IPS DF 6.9 (cell line): ENCODE data around the gene CCDC81.

ENCODE experiments used
- DNase-seq: peaks from one replicate; pipeline ENCODE4 v3.0.0-alpha.2; 2013; ENCODE audit warnings: low read depth, low spot score
- H3K27ac ChIP-seq: one replicate; pipeline ENCODE4 v1.5.1; 2013; ENCODE audit warnings: low read length, control low read depth
- H3K27me3 ChIP-seq: 2 replicates; pipeline ENCODE4 v1.6.1; 2013; ENCODE audit warnings: mild to moderate bottlenecking, low read length; ENCODE audit not compliant: control insufficient read depth, insufficient read depth
- H3K36me3 ChIP-seq: 2 replicates; pipeline ENCODE4 v1.6.1; 2013; ENCODE audit warnings: low read length; ENCODE audit not compliant: control insufficient read depth, insufficient read depth
- H3K4me1 ChIP-seq: 2 replicates; pipeline ENCODE4 v1.6.1; 2013; ENCODE audit warnings: low read length; ENCODE audit not compliant: control insufficient read depth, insufficient read depth
- H3K4me3 ChIP-seq: 2 replicates; pipeline ENCODE4 v1.5.1; 2013; ENCODE audit warnings: mild to moderate bottlenecking, low read length
- H3K9me3 ChIP-seq: 2 replicates; pipeline ENCODE4 v1.6.1; 2013; ENCODE audit warnings: low read length, inconsistent platforms; ENCODE audit not compliant: control insufficient read depth, insufficient read depth
- WGBS: extraction: QIAGEN DNeasy Blood & Tissue Kit; methylation state at CpG from one replicate; pipeline ENCODE4 v1.1.7; 2013; ENCODE audit warnings: mixed read lengths, missing lambda C conversion rate; ENCODE audit not compliant: insufficient read length, insufficient coverage; 5-methylcytosine and 5-hydroxymethylcytosine counted together

The CCDC81 gene

GRCh38 chr11:86386746-86387145 is 12.1 kb downstream of the CCDC81 start:
- H3K9me3 ChIP-seq, result no peaks in the 10 kb centered on the region
- no peak overlapping the region for H3K4me3 ChIP-seq
- no peaks in the 10 kb centered on the region for H3K27me3 ChIP-seq
- no peaks in the 10 kb centered on the region for H3K36me3 ChIP-seq
- no CpG with 5 or more reads among the region's 2 CpGs for WGBS
- H3K27ac ChIP-seq, result no peak overlapping the region
- no peak for DNase-seq
- no peaks in the 10 kb centered on the region for H3K4me1 ChIP-seq

DNA sequence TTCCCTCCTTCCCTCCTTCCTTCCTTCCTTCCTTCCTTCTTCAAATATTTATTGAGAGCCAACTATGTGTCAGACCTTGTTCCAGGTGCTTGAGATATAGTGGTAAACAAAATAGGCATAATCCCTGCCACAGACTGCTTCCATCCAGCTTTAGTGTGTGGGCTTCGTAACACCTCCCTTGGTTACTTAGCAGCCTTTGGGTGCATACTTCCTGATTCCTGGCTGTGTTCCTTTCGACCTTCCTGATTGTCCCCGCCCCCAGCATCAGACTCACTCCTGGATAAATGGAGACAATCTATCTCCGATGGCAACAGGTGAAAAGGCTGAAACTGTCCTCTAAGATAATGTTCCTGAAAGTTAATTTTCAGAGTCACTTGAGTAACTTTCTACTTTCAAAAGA is 13.5 kb downstream of the CCDC81 start:
- Histone ChIP-seq H3K9me3 (no peaks in the 10 kb centered on the region), H3K4me1 (no peaks in the 10 kb centered on the region), H3K27ac (no peak overlapping the region), H3K27me3 (no peaks in the 10 kb centered on the region), H3K4me3 (no peak overlapping the region), H3K36me3 (no peaks in the 10 kb centered on the region)
- no CpG with 5 or more reads among the region's 4 CpGs for WGBS
- DNase-seq, result no peak

DNA sequence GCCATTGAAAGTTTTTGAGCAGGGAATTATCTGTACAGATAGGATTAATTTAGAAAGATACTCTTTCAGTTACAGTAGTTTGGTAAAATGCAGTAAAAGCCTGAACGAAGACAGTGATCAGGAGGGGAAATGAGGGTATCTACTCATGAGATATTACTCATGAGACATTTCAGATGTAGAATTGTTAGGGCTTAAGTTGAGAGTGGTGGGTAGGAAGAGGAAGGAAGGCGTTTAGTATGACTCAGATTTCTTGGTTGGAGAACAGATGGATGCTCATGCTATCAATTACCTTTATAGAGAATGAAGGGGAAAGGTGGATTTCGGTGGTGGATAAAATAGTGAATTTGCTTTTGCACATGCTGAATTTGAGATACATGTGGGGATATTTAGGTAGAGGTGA is 15.8 kb downstream of the CCDC81 start:
- Histone ChIP-seq H3K27me3 (no peaks in the 10 kb centered on the region), H3K4me1 (0 out of 2 replicates have a peak, but pooled peaks cover 2% of the 10 kb centered on the region), H3K36me3 (no peaks in the 10 kb centered on the region), H3K27ac (no peak overlapping the region), H3K9me3 (no peaks in the 10 kb centered on the region), H3K4me3 (no peak overlapping the region)
- DNase-seq, result no peak
- 100% methylated on average over 2 of the region's 3 CpGs for WGBS

DNA sequence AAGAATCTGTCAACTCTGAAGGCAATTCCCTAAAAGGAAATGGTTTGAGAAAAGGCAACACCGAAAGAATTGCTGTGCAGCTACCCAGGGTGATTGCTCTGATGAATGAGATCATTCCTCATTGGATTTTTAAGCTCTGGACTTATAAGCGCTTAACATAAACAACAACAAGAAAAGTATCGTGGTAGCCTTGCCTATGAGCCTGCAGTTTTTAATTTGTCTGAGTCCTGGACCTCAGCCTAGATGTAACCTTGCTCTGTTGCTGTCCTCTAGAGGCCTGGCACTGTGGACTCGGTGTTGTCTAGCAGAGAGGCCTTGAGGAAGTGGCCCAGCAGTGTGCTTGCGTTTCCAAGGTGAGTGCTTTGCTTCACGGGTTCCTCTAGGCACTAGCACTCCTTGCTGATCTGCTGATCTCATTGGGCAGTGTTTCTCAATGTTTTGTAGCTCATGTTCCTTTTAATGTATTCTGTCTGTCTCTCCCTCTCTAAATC is 20.4 kb downstream of the CCDC81 start:
- Histone ChIP-seq H3K27ac (no peak overlapping the region), H3K36me3 (no peaks in the 10 kb centered on the region), H3K4me1 (0 out of 2 replicates have a peak, but pooled peaks cover 2% of the 10 kb centered on the region), H3K27me3 (no peaks in the 10 kb centered on the region), H3K9me3 (no peaks in the 10 kb centered on the region), H3K4me3 (no peak overlapping the region)
- no peak for DNase-seq
- WGBS, result no CpG with 5 or more reads among the region's 6 CpGs

DNA sequence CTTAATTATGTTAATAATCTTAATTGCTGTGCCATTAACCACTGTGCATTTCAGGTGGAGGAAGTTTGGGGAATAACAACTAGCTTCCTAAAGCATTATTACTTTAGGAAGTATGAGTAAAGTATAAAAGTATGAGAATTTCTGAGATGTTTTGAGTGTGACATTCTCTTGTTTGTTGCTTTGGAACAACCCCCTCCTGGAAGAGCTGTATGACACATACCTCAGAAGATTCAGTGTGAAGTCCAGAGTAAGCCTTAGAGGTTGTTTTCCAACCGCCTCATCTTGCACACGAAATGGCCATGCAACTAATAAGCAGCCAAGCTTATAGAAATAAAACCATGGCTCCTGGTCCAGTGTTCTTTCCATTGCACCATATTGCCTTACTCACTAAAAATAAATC is 21.7 kb downstream of the CCDC81 start:
- H3K27me3 ChIP-seq, result no peaks in the 10 kb centered on the region
- no peak for DNase-seq
- no CpG with 5 or more reads among the region's 2 CpGs for WGBS
- H3K4me3 ChIP-seq, result no peak overlapping the region
- H3K9me3 ChIP-seq, result no peaks in the 10 kb centered on the region
- no peak overlapping the region for H3K27ac ChIP-seq
- 0 out of 2 replicates have a peak, but pooled peaks cover 2% of the 10 kb centered on the region for H3K4me1 ChIP-seq
- no peaks in the 10 kb centered on the region for H3K36me3 ChIP-seq

DNA sequence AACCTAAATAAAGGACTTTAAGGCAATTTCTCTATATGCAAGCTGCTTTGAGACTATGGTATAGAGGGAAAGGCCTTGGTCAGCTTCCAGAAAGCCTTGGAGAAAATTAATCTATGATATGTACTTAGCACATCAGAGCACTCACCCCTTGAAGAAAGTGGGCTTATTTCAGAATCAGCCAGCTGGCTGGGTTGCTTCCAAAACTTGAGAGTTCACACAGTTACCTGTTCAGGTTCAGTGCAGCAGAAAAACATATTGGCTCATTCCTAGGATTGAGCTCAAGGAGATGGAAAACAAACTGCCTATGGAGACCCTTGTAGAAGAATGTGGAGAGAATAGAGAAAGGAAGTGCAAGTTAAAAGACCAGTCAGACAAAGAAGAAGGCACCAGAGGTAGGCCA is 22.7 kb downstream of the CCDC81 start:
- Histone ChIP-seq H3K9me3 (no peaks in the 10 kb centered on the region), H3K27me3 (no peaks in the 10 kb centered on the region), H3K4me3 (no peak overlapping the region), H3K4me1 (0 out of 2 replicates have a peak, but pooled peaks cover 2% of the 10 kb centered on the region), H3K27ac (no peak overlapping the region), H3K36me3 (no peaks in the 10 kb centered on the region)
- DNase-seq, result no peak

- Histone ChIP-seq H3K27me3 (no peaks in the 10 kb centered on the region), H3K4me1 (0 out of 2 replicates have a peak, but pooled peaks cover 2% of the 10 kb centered on the region), H3K9me3 (no peaks in the 10 kb centered on the region), H3K36me3 (no peaks in the 10 kb centered on the region), H3K4me3 (no peak overlapping the region), H3K27ac (no peak overlapping the region)
- no peak for DNase-seq
- WGBS, result 100% methylated on average over 1 of the region's 3 CpGs
Observed at GRCh38 chr11:86398106-86398505, 23.4 kb downstream of the CCDC81 start.

DNA sequence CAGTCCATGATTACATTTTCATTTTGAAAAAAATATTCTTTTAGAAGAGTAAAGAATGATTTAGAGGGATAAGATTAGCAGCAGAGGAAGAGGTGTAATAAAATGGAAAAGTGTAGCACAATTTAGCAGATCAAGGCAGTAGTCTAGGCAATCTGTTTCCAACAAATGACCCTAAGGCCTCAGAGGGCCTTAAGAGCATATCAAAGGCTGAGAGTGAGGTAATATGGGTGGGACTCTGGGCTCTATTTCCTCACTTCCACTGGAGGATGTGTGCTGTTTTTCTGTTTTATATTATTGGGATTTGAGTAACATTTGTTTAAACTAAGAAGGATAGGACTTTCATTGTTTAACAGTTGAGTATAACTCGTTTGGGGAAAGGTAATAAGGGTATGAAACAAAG is 28.8 kb downstream of the CCDC81 start:
- Histone ChIP-seq H3K27me3 (no peaks in the 10 kb centered on the region), H3K36me3 (no peaks in the 10 kb centered on the region), H3K27ac (no peak overlapping the region), H3K4me3 (no peak overlapping the region), H3K4me1 (no peaks in the 10 kb centered on the region), H3K9me3 (no peaks in the 10 kb centered on the region)
- 100% methylated on average over 1 of the region's 1 CpG for WGBS
- DNase-seq, result no peak

DNA sequence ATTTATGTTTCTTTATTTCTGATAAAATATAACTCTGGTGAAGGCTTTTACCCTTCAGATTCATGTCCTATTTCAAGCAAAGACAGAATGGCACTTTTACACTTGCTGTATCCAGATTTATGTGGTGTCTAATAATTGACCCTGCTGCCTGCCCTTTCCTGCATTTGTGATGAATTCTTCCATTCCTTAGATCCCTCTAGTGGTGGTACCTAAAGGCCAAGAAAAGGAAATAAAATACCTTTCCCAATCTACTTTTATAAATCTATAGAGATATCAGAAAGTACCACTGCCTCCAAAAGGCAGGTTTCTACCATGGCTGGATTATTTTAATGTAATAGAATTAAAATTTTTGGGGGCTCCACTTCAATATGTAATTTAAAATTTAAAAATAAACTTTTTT is 34.2 kb downstream of the CCDC81 start:
- DNase-seq, result no peak
- Histone ChIP-seq H3K36me3 (no peaks in the 10 kb centered on the region), H3K27ac (no peak overlapping the region), H3K27me3 (no peaks in the 10 kb centered on the region), H3K4me1 (no peaks in the 10 kb centered on the region), H3K9me3 (no peaks in the 10 kb centered on the region), H3K4me3 (no peak overlapping the region)

- Histone ChIP-seq H3K27me3 (no peaks in the 10 kb centered on the region), H3K4me3 (no peak overlapping the region), H3K36me3 (no peaks in the 10 kb centered on the region), H3K27ac (no peak overlapping the region), H3K9me3 (no peaks in the 10 kb centered on the region), H3K4me1 (no peaks in the 10 kb centered on the region)
- WGBS, result no CpG with 5 or more reads among the region's 2 CpGs
- no peak for DNase-seq
Observed at GRCh38 chr11:86414032-86414431, 39.3 kb downstream of the CCDC81 start.

DNA sequence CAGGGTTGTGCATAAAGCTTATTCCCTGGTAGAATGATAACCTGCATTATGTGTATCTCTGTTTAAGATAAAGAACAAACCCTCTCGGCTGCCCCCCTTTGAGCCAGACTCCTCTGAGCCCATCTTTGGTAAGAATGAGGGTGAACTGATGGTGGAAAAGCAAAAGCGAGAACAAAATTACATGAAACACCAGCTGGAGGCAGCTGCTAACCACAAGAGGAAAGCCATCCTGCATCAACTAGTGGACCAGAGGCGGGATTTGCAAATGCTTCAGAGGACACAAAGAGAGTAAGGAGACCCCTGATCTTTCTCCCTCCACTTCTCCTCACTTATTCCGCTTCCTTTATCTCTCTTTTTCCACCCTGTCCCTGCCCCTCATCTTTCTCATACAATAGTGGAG is 40.3 kb downstream of the CCDC81 start:
- no peak overlapping the region for H3K4me3 ChIP-seq
- no peaks in the 10 kb centered on the region for H3K27me3 ChIP-seq
- H3K9me3 ChIP-seq, result no peaks in the 10 kb centered on the region
- DNase-seq, result no peak
- no peaks in the 10 kb centered on the region for H3K36me3 ChIP-seq
- H3K27ac ChIP-seq, result no peak overlapping the region
- H3K4me1 ChIP-seq, result no peaks in the 10 kb centered on the region
- 100% methylated on average over 1 of the region's 4 CpGs for WGBS
